GM21367 (cell line): ENCODE measurements around the gene NOTCH4.
"Not testable (repeated sequence)": the region's sequence is repeated elsewhere in the genome, so short reads cannot be mapped to it uniquely, and the experiment has no call there.

Experiments
- ATAC-seq: cut with Tn5 transposase; IDR thresholded peaks from one replicate; pipeline ENCODE4 v1.9.1; 2021; ENCODE audit not compliant: unreplicated experiment

NOTCH4 gene

GRCh38 chr6:32194825-32195651 is 28.8 kb downstream of the NOTCH4 start:
- ATAC-seq, result no peak

- ATAC-seq, result no peak
Measured at GRCh38 chr6:32194388-32194787, 29.5 kb downstream of the NOTCH4 start.

GRCh38 chr6:32193096-32193495 is 30.8 kb downstream of the NOTCH4 start:
- not testable (repeated sequence) for ATAC-seq

- ATAC-seq, result no peak
Measured at GRCh38 chr6:32192608-32193039, 31.2 kb downstream of the NOTCH4 start, which contains the start of gene GPSM3. Gene GPSM3, minus strand, starts transcription at chr6:32192643. Its CDS starts 130 bp downstream, at chr6:32192513.

- ATAC-seq, result no peak
Measured at GRCh38 chr6:32191696-32192607, 31.9 kb downstream of the NOTCH4 start.

- no peak for ATAC-seq
Measured at GRCh38 chr6:32190911-32191677, 32.8 kb downstream of the NOTCH4 start.

- ATAC-seq, result peak; percentile 40
Measured at GRCh38 chr6:32190054-32190851, 33.6 kb downstream of the NOTCH4 start, which contains the start of gene PBX2. Gene PBX2, minus strand, starts transcription at chr6:32190202. Its CDS starts 287 bp downstream, at chr6:32189915.

- no peak for ATAC-seq
Measured at GRCh38 chr6:32189742-32190053, 34.2 kb downstream of the NOTCH4 start.

- ATAC-seq, result no peak
Measured at GRCh38 chr6:32189069-32189741, 34.7 kb downstream of the NOTCH4 start.

GRCh38 chr6:32188381-32189068 is 35.3 kb downstream of the NOTCH4 start:
- ATAC-seq, result no peak

GRCh38 chr6:32187725-32188380 is 36.0 kb downstream of the NOTCH4 start:
- ATAC-seq, result not testable (repeated sequence)

- no peak for ATAC-seq
Measured at GRCh38 chr6:32187009-32187709, 36.7 kb downstream of the NOTCH4 start.

GRCh38 chr6:32186151-32186840 is 37.6 kb downstream of the NOTCH4 start:
- not testable (repeated sequence) for ATAC-seq

- ATAC-seq, result not testable (repeated sequence)
Measured at GRCh38 chr6:32185681-32186131, 38.2 kb downstream of the NOTCH4 start.

- ATAC-seq, result no peak
Measured at GRCh38 chr6:32184084-32184640, 39.7 kb downstream of the NOTCH4 start, which contains the start of gene AGER. Gene AGER, minus strand, starts transcription at chr6:32184253. Its CDS starts 31 bp downstream, at chr6:32184222.

- ATAC-seq, result no peak
Measured at GRCh38 chr6:32183483-32184083, 40.3 kb downstream of the NOTCH4 start.
